Loucy (cell line): Measurements from ENCODE around the gene C1QL4.

Source experiments
- EZH2phosphoT487 ChIP-seq: fragments of 200-600 bp; IDR thresholded peaks from 2 replicates; pipeline ENCODE4 v1.6.1; 2018; ENCODE audit warnings: antibody characterized with exemption, mild to moderate bottlenecking, moderate library complexity, borderline replicate concordance
- TF ChIP-seq, protein P1 (sequence below): fragments of 200-600 bp; sonication (generic); conservative IDR thresholded peaks from 2 replicates; pipeline ENCODE4 v1.5.1; 2014; ENCODE audit warnings: mild to moderate bottlenecking, antibody characterized with exemption, low read length

DNA sequence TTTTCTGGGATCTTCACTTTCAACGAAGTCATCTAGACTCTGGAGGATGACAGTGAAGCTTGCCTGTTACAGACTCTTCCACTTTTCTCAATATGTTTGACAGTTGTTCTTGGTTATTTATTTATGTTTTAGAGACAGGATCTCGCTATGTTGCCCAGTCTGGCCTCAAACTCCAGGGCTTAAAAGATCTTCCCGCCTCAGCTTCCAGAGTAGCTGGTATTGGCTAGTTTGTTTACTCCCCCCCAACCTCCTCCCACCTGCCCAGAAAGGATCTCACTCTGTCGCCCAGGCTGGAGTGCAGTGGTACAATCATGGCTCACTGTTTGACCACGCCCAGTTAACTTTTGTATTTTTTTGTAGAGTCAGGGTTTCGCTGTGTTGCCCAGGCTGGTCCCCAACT is 33.6 kb upstream of the C1QL4 start:
- TF ChIP-seq, protein P1, sequence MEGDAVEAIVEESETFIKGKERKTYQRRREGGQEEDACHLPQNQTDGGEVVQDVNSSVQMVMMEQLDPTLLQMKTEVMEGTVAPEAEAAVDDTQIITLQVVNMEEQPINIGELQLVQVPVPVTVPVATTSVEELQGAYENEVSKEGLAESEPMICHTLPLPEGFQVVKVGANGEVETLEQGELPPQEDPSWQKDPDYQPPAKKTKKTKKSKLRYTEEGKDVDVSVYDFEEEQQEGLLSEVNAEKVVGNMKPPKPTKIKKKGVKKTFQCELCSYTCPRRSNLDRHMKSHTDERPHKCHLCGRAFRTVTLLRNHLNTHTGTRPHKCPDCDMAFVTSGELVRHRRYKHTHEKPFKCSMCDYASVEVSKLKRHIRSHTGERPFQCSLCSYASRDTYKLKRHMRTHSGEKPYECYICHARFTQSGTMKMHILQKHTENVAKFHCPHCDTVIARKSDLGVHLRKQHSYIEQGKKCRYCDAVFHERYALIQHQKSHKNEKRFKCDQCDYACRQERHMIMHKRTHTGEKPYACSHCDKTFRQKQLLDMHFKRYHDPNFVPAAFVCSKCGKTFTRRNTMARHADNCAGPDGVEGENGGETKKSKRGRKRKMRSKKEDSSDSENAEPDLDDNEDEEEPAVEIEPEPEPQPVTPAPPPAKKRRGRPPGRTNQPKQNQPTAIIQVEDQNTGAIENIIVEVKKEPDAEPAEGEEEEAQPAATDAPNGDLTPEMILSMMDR, result no peak
- TF ChIP-seq EZH2phosphoT487, result no peak
